ENCODE data around the gene AKT3. TPM values are rescaled to one million over a fixed set of nuclear protein-coding genes. Genes with fewer than 3 reads are reported as not detected.
"Not testable (repeated sequence)": the region's sequence is repeated elsewhere in the genome, so short reads cannot be mapped to it uniquely, and the experiment has no call there.

AKT3 gene
- total RNA-seq, 2 experiments from 2014 or later, result 29.3 to 34.6 TPM

GRCh38 chr1:243786531-243786930, 63.5 kb downstream of the AKT3 start:
- no peak overlapping the region for H3K4me3 Mint-ChIP-seq
- H3K36me3 Mint-ChIP-seq (ENCODE audit: low read depth), result peaks cover 6% of the 10 kb centered on the region
- H3K27me3 Mint-ChIP-seq, result no peaks in the 10 kb centered on the region
- no peak overlapping the region for H3K27ac Mint-ChIP-seq
- no peaks in the 10 kb centered on the region for H3K9me3 Mint-ChIP-seq (ENCODE audit: low read depth)
- DNase-seq (no peak), ATAC-seq (no peak)
- ChIA-PET CTCF (interaction anchor here (1.1 to 2.1 kb wide), 4 partner anchors 12 to 52 kb away, joined by 3 to 5 read pairs (median 3); no protein-coding TSS in a partner anchor), POLR2A (no interaction called here)
- peaks cover 23% of the 10 kb centered on the region for H3K4me1 Mint-ChIP-seq
- intact Hi-C loops (cut with DNase I, micrococcal nuclease), result no loop called here

- intact Hi-C loops (cut with DNase I, micrococcal nuclease), result no loop called here
- DNase-seq, result no peak
- Mint-ChIP-seq H3K4me3 (no peak overlapping the region), H3K27ac (no peak overlapping the region), H3K4me1 (peaks cover 11% of the 10 kb centered on the region), H3K9me3 (ENCODE audit: low read depth) (no peaks in the 10 kb centered on the region), H3K36me3 (ENCODE audit: low read depth) (peaks cover 6% of the 10 kb centered on the region), H3K27me3 (no peaks in the 10 kb centered on the region)
- CTCF ChIA-PET, result interaction anchor here (1.9 kb wide), 1 partner anchor 13 kb away, joined by 4 read pairs; no protein-coding TSS in a partner anchor
- POLR2A ChIA-PET, result no interaction called here
- ATAC-seq, result no peak
Measured at GRCh38 chr1:243784506-243784905, 65.5 kb downstream of the AKT3 start.

- ATAC-seq, result no peak
- peaks cover 7% of the 10 kb centered on the region for H3K4me1 Mint-ChIP-seq
- POLR2A ChIA-PET, result no interaction called here
- CTCF ChIA-PET, result interaction anchor here (0.9 to 1.9 kb wide), 3 partner anchors 10 to 32 kb away, joined by 3 to 5 read pairs (median 4); no protein-coding TSS in a partner anchor
- no peak overlapping the region for H3K27ac Mint-ChIP-seq
- DNase-seq, result no peak
- H3K4me3 Mint-ChIP-seq, result no peak overlapping the region
- H3K27me3 Mint-ChIP-seq, result no peaks in the 10 kb centered on the region
- no peaks in the 10 kb centered on the region for H3K9me3 Mint-ChIP-seq (ENCODE audit: low read depth)
- peaks cover 6% of the 10 kb centered on the region for H3K36me3 Mint-ChIP-seq (ENCODE audit: low read depth)
- intact Hi-C loops (cut with DNase I, micrococcal nuclease), result no loop called here
Measured at GRCh38 chr1:243783714-243784113, 66.3 kb downstream of the AKT3 start.

GRCh38 chr1:243772361-243773050, 77.5 kb downstream of the AKT3 start:
- ATAC-seq; DNase-seq; POLR2A ChIA-PET; intact Hi-C loops (cut with DNase I, micrococcal nuclease); H3K27ac Mint-ChIP-seq; H3K27me3 Mint-ChIP-seq; H3K4me3 Mint-ChIP-seq: not testable (repeated sequence)
- Mint-ChIP-seq H3K9me3 (ENCODE audit: low read depth) (peaks cover 13% of the 10 kb centered on the region), H3K36me3 (ENCODE audit: low read depth) (peaks cover 33% of the 10 kb centered on the region), H3K4me1 (peaks cover 16% of the 10 kb centered on the region)
- CTCF ChIA-PET, result interaction anchor here (1.4 kb wide), 1 partner anchor 11 kb away, joined by 4 read pairs; no protein-coding TSS in a partner anchor

DNA sequence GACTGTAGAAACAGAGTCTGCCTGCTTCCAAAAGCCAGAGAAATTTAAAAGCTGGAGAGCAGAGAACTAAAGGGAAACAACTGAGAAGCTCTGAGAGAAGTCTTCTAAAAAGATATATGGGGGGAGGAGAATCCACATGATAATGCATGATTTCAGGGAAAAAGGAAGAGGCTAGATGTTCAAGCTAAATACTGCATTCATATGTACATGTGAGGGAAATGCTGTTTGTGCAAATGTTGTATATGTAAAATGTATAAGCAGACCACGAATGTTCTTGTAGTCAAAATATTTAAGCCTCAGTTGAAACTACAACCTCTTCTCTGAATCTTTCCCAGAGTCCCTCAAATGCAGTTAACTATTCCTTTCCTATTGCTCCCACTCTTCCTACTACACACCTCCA, 79.2 kb downstream of the AKT3 start:
- ChIA-PET CTCF (interaction anchor here (0.9 to 1.4 kb wide), 3 partner anchors 13 to 21 kb away, joined by 3 to 4 read pairs (median 3); no protein-coding TSS in a partner anchor), POLR2A (no interaction called here)
- ATAC-seq, result no peak
- H3K4me3 Mint-ChIP-seq, result no peak overlapping the region
- H3K36me3 Mint-ChIP-seq (ENCODE audit: low read depth), result peaks cover 22% of the 10 kb centered on the region
- H3K9me3 Mint-ChIP-seq (ENCODE audit: low read depth), result peaks cover 7% of the 10 kb centered on the region
- peaks cover 27% of the 10 kb centered on the region for H3K4me1 Mint-ChIP-seq
- intact Hi-C loops (cut with DNase I, micrococcal nuclease), result no loop called here
- no peak overlapping the region for H3K27ac Mint-ChIP-seq
- H3K27me3 Mint-ChIP-seq, result no peaks in the 10 kb centered on the region
- no peak for DNase-seq

DNA sequence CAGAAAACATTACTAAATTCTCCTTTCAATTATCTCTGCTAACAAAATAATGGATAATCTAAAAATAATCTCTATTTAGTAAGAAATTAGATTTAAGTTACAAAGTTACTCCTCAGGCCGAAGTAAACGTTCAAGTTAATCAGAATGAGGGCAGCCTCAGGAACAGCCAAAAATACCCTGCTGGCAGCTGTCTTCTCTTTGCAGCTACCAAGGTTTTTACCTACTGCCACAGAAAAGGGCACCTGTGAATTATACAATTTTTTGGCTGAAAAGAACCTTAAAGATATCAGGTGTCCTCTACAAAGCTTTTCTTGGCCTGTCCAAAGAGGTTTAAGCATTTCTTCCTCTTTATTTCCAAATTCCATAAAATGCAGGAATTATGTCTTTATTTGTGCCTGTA, 84.4 kb downstream of the AKT3 start:
- H3K27me3 Mint-ChIP-seq, result no peaks in the 10 kb centered on the region
- CTCF ChIA-PET, result no interaction called here
- H3K4me1 Mint-ChIP-seq, result peaks cover 31% of the 10 kb centered on the region
- intact Hi-C loops (cut with DNase I, micrococcal nuclease), result no loop called here
- no peak overlapping the region for H3K4me3 Mint-ChIP-seq
- DNase-seq (no peak), ATAC-seq (no peak)
- peaks cover 3% of the 10 kb centered on the region for H3K36me3 Mint-ChIP-seq (ENCODE audit: low read depth)
- H3K9me3 Mint-ChIP-seq (ENCODE audit: low read depth), result peaks cover 1% of the 10 kb centered on the region
- POLR2A ChIA-PET, result no interaction called here
- H3K27ac Mint-ChIP-seq, result no peak overlapping the region

GRCh38 chr1:243763806-243764205, 86.2 kb downstream of the AKT3 start:
- Mint-ChIP-seq H3K36me3 (ENCODE audit: low read depth) (no peaks in the 10 kb centered on the region), H3K9me3 (ENCODE audit: low read depth) (no peaks in the 10 kb centered on the region), H3K27me3 (no peaks in the 10 kb centered on the region), H3K4me3 (no peak overlapping the region), H3K4me1 (peaks cover 27% of the 10 kb centered on the region), H3K27ac (no peak overlapping the region)
- POLR2A ChIA-PET, result no interaction called here
- ATAC-seq (no peak), DNase-seq (no peak)
- intact Hi-C loops (cut with DNase I, micrococcal nuclease), result no loop called here
- CTCF ChIA-PET, result interaction anchor here (1.2 kb wide), 1 partner anchor 28 kb away, joined by 3 read pairs; no protein-coding TSS in a partner anchor

DNA sequence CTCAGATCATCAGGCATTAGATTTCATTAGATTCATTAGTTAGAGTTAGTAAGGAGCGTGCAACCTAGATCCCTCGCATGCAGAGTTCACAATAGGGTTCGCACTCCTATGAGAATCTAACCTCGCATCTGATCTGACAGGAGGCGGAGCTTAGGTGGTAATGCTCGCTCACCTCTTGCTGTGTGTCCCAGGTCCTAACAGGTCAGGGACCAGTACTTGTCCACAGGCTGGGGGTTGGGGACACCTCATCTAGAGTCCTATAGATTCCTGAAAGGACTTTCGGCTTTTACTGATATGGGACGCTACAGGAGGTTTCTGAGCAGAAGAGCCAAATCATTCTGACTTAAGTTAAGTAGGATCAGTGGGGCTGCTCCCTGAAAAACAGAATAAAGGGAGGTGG, 91.4 kb downstream of the AKT3 start:
- Mint-ChIP-seq H3K36me3 (ENCODE audit: low read depth) (no peaks in the 10 kb centered on the region), H3K9me3 (ENCODE audit: low read depth) (no peaks in the 10 kb centered on the region), H3K27ac (no peak overlapping the region), H3K27me3 (no peaks in the 10 kb centered on the region), H3K4me3 (no peak overlapping the region), H3K4me1 (peaks cover 38% of the 10 kb centered on the region)
- DNase-seq, result no peak
- POLR2A ChIA-PET, result no interaction called here
- CTCF ChIA-PET, result no interaction called here
- intact Hi-C loops (cut with DNase I, micrococcal nuclease), result no loop called here
- no peak for ATAC-seq

- H3K27me3 Mint-ChIP-seq, result no peaks in the 10 kb centered on the region
- no peaks in the 10 kb centered on the region for H3K36me3 Mint-ChIP-seq (ENCODE audit: low read depth)
- ChIA-PET CTCF (no interaction called here), POLR2A (no interaction called here)
- H3K27ac Mint-ChIP-seq, result no peak overlapping the region
- intact Hi-C loops (cut with DNase I, micrococcal nuclease), result no loop called here
- ATAC-seq (no peak), DNase-seq (no peak)
- H3K4me1 Mint-ChIP-seq, result peaks cover 52% of the 10 kb centered on the region
- no peak overlapping the region for H3K4me3 Mint-ChIP-seq
- H3K9me3 Mint-ChIP-seq (ENCODE audit: low read depth), result no peaks in the 10 kb centered on the region
Measured at GRCh38 chr1:243756529-243756928, 93.5 kb downstream of the AKT3 start.

GRCh38 chr1:243754348-243754747, 95.7 kb downstream of the AKT3 start:
- POLR2A ChIA-PET, result no interaction called here
- Mint-ChIP-seq H3K27ac (no peak overlapping the region), H3K27me3 (no peaks in the 10 kb centered on the region), H3K36me3 (ENCODE audit: low read depth) (no peaks in the 10 kb centered on the region), H3K4me1 (peaks cover 48% of the 10 kb centered on the region), H3K4me3 (no peak overlapping the region), H3K9me3 (ENCODE audit: low read depth) (no peaks in the 10 kb centered on the region)
- CTCF ChIA-PET, result interaction anchor here (0.8 kb wide), 1 partner anchor 84 kb away, joined by 3 read pairs; no protein-coding TSS in a partner anchor
- intact Hi-C loops (cut with DNase I, micrococcal nuclease), result no loop called here
- no peak for DNase-seq
- ATAC-seq, result no peak

GRCh38 chr1:243751506-243751905, 98.5 kb downstream of the AKT3 start:
- no peak for ATAC-seq
- ChIA-PET POLR2A (no interaction called here), CTCF (interaction anchor here (0.6 to 1.7 kb wide), 9 partner anchors 13 to 410 kb away, joined by 3 to 6 read pairs (median 3); no protein-coding TSS in a partner anchor)
- intact Hi-C loops (cut with DNase I, micrococcal nuclease), result no loop called here
- no peaks in the 10 kb centered on the region for H3K9me3 Mint-ChIP-seq (ENCODE audit: low read depth)
- no peaks in the 10 kb centered on the region for H3K27me3 Mint-ChIP-seq
- H3K4me1 Mint-ChIP-seq, result peaks cover 46% of the 10 kb centered on the region
- peak overlapping the region; percentile 48 for H3K27ac Mint-ChIP-seq
- H3K36me3 Mint-ChIP-seq (ENCODE audit: low read depth), result no peaks in the 10 kb centered on the region
- no peak overlapping the region for H3K4me3 Mint-ChIP-seq
- DNase-seq, result no peak

DNA sequence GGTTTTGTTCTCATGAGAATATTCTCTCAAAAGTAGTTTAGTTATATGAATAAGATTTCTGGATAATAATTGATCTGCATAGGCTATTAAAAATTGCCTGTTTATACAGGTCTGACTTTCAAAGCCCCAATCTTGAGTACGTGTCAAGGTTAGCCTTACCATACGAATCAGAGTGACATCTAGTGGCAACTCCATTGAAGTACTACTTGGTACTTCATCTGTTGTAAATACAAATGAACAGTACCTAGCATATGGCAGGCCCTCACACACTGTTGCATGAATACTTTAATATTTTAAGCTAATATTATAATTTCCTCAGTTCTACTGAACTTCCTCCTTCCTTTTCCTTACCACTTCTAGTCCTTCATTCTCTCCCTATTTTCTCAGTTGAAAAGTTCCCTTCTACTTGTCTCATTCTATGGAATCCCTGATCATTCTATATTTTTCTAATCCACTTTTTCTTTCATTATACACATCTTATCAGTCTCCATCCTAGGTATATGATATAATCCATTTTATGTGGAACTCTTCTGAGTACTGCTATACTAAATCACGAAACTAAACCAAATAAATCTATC, 101.2 kb downstream of the AKT3 start:
- H3K4me1 Mint-ChIP-seq, result peaks cover 28% of the 10 kb centered on the region
- H3K27ac Mint-ChIP-seq, result no peak overlapping the region
- intact Hi-C loops (cut with DNase I, micrococcal nuclease), result loop anchor here (1.0 to 10.0 kb wide), 3 partner anchors 344 to 524 kb away; no protein-coding TSS in a partner anchor
- H3K27me3 Mint-ChIP-seq, result no peaks in the 10 kb centered on the region
- H3K4me3 Mint-ChIP-seq, result no peak overlapping the region
- DNase-seq (no peak), ATAC-seq (peak; percentile 98)
- CTCF ChIA-PET, result interaction anchor here (0.6 to 1.8 kb wide), 9 partner anchors 9 to 405 kb away, joined by 3 to 6 read pairs (median 3); no protein-coding TSS in a partner anchor
- H3K36me3 Mint-ChIP-seq (ENCODE audit: low read depth), result no peaks in the 10 kb centered on the region
- POLR2A ChIA-PET, result no interaction called here
- no peaks in the 10 kb centered on the region for H3K9me3 Mint-ChIP-seq (ENCODE audit: low read depth)

Measured in activated CD4-positive, alpha-beta T cell treated with anti-CD3 and anti-CD28 coated beads for 36 hours (primary cell).